ENCODE results near the gene FAM98C.

FAM98C gene

DNA sequence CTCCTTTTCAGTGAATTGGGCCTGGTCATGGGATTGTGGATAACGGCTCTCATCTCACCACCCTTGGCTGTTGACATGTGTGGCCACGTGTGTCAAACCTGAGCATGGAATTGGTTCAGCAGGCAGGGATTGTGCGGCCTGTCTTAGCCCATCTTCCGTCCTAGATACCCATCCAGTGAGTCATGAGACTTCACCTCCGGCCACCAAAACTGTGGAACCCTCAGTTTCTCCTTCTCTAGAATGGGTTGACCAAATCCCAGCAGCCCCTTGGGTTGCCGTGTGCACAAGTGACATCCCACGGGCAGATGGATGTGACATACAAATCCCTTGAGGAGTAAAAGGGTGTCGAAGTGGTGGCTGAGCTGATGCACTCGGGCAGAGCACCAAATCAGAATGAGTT lies 21.8 kb upstream of the FAM98C start:
- DNase-seq (ENCODE audit: low spot score): no peak
- TF ChIP-seq, protein P1, sequence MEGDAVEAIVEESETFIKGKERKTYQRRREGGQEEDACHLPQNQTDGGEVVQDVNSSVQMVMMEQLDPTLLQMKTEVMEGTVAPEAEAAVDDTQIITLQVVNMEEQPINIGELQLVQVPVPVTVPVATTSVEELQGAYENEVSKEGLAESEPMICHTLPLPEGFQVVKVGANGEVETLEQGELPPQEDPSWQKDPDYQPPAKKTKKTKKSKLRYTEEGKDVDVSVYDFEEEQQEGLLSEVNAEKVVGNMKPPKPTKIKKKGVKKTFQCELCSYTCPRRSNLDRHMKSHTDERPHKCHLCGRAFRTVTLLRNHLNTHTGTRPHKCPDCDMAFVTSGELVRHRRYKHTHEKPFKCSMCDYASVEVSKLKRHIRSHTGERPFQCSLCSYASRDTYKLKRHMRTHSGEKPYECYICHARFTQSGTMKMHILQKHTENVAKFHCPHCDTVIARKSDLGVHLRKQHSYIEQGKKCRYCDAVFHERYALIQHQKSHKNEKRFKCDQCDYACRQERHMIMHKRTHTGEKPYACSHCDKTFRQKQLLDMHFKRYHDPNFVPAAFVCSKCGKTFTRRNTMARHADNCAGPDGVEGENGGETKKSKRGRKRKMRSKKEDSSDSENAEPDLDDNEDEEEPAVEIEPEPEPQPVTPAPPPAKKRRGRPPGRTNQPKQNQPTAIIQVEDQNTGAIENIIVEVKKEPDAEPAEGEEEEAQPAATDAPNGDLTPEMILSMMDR (IDR thresholded peaks at IDR 0.05): no peak
- Histone ChIP-seq H3K4me3 (no peak overlapping the region), H3K27ac (no peak overlapping the region)

DNA sequence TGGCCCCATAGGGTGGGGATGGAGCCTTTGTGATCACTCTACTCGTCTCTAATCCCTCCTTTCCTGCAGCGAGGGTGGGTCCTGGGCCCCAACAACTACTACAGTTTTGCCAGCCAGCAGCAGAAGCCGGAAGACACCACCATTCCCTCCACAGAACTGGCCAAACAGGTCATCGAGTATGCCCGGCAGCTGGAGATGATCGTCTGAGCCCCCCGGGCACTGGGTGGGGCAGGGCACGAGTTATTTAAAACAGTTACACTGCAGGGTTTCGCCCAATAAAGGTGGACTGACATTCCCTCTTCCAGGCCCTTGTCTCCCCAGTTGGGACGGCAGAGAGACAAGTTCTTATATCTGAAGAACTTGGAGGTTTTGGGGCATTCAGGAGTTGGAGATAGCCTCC lies 19.7 kb upstream of the FAM98C start:
- DNase-seq (ENCODE audit: low spot score): no peak
- TF ChIP-seq, protein P1 (IDR thresholded peaks at IDR 0.05): no peak
- Histone ChIP-seq H3K27ac (no peak overlapping the region), H3K4me3 (no peak overlapping the region)

DNA sequence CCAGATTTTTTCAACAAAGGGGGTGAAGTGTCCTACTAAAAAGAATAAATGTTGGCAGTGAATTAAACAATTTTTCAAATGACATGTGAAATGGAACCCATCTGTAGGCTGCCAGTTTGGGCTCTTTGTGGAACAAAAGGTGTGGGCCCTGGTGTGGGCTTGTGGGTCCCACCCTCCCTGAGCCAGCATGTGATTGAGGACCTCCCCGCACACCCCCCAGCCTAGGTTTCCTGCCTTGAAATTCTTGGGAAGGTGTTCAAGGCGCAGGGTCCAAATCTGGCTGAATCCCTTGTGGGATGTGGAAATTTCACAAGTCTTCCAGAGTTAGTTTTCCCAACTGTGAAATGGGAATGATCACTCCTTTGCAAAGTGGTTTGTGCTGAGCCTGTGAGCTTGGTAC lies 19.1 kb upstream of the FAM98C start:
- TF ChIP-seq, protein P1 (IDR thresholded peaks at IDR 0.05): no peak
- DNase-seq (ENCODE audit: low spot score): no peak
- no peak overlapping the region for H3K27ac ChIP-seq
- no peak overlapping the region for H3K4me3 ChIP-seq

DNA sequence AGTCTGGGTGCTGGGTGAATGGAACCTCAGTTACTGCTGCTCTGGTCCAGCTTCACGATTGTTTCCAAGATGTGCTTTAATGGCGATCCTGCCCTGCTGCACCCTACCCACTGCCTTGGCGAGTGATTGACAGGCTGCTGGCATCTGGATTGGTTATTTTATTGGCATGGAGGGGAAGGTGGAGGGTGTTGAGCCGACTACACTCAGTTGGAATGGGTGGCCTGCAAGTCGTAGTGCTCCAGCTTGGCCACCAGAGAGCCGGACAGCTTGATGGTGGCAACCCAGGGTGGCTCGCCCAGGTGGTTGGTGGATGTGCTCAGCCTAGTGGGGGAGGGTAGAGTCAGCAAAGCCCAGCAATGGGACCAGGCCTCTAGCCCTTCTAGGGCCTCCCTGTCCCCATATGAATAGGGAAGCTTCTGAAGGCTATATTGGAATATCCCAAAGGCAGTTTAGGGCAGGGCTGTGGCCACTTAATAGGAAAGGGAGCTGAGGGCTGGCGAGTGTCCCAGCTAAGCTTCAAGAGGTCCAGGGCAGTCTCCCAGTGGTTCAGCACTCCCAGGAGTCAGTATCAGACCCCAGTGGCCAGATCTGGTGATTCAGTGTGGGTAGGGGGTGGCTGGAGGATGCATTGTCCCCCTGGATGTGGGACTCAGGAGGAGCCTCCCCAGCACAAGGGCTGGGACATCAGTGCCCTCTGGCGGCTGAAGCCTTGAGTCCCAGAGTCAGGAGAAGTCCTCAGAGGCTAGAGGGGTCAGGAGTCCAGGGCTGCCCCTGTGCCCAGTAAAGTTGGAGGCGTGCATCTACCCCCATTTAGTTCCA lies 18.5 kb upstream of the FAM98C start:
- DNase-seq (ENCODE audit: low spot score): no peak
- no peak overlapping the region for H3K27ac ChIP-seq
- no peak overlapping the region for H3K4me3 ChIP-seq
- TF ChIP-seq, protein P1 (IDR thresholded peaks at IDR 0.05): no peak

DNA sequence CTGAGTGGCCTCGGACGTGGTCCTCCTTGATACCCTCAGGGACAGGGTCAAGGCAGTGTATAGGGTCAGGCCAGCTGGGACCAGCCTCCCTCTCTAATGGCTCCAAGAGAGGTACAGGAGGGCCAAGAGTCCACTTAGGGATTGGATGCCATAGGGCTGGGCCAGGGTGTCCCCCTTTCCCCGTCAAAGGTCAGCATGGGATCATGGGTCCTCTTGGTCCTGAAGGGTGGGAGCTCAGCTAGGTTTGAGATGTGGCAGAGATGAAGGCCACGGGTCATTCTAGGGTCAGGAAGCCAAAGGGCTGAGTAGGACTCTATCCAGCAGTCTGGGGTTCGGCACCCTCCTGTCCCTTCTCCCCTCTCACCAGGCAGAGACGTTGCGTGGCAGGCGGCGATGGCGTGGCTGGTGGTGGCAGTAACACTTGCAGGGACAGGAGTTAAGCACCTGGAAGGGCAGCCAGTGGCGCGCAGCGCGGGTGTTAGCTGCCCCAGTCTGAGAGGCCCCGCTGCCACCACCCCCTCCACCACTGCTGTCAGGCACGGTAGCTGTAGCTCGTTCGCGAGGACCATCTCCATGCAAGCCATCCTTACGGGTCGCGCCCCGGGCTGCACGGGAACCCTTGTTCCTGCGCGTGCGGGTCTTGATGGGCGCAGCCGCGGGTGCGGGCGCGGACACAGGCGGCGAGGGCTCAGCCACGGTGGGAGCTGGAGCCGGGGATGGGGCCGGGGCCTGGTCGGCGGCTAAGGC lies 17.7 kb upstream of the FAM98C start:
- Histone ChIP-seq H3K4me3 (no peak overlapping the region), H3K27ac (no peak overlapping the region)
- no peak for DNase-seq (ENCODE audit: low spot score)
- TF ChIP-seq, protein P1 (IDR thresholded peaks at IDR 0.05): no peak

DNA sequence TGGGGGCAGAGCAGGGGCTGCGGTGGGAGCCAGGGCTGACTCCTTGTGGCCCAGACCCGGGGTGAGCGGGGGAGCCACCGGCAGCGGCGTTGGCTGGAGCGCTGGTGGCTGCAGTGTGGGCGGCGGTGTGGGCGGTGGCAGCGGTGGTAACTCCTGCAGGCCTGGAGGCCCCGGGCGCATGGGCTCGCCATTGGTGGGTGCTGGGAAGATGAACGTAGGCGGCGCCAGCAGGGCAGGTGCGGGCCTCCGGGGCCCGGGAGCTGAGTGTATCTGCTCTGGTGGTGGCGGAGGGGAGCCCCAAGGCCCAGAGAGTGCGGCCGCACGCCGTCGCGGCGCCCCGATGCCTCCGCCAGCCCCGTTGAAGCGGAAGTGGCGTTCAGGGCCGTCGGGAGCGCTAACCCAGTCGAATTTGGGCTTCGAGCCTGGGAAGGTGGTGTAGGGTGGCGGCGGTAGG lies 17.1 kb upstream of the FAM98C start:
- Histone ChIP-seq H3K4me3 (no peak overlapping the region), H3K27ac (no peak overlapping the region)
- TF ChIP-seq, protein P1 (IDR thresholded peaks at IDR 0.05): no peak
- no peak for DNase-seq (ENCODE audit: low spot score)
